Thymus (tissue), 11 donors: Measurements from ENCODE around the gene MYCBP. TPM values are rescaled to one million over a fixed set of nuclear protein-coding genes. Genes with fewer than 3 reads are reported as not detected.

Experiments
- DNase-seq, 9 donors: peaks; one replicate each; pipeline ENCODE4 v3.0.0-alpha.2; 2013; ENCODE audit warnings: low spot score in 9 of 9, low read depth in 6 of 9, missing footprints in 1 of 9
- H3K27ac ChIP-seq, 2 donors: one replicate each; pipeline ENCODE4 v1.5.1; 2013; ENCODE audit warnings: control low read depth in 1 of 2, low read depth in 1 of 2, low read length in 1 of 2, mild to moderate bottlenecking in 1 of 2, moderate library complexity in 1 of 2
- H3K27me3 ChIP-seq, 2 donors: one replicate each; pipeline ENCODE4 v1.5.1; 2013; ENCODE audit warnings: low read length in 1 of 2; ENCODE audit not compliant: control insufficient read depth in 2 of 2, insufficient read depth in 1 of 2
- H3K36me3 ChIP-seq, 2 donors: one replicate each; pipeline ENCODE4 v1.5.1; 2013; ENCODE audit warnings: low read length in 1 of 2, mild to moderate bottlenecking in 1 of 2, moderate library complexity in 1 of 2; ENCODE audit not compliant: control insufficient read depth in 2 of 2, insufficient read depth in 2 of 2
- H3K4me1 ChIP-seq, 2 donors: one replicate each; pipeline ENCODE4 v1.5.1; 2013; ENCODE audit warnings: low read length in 2 of 2; ENCODE audit not compliant: control insufficient read depth in 2 of 2, insufficient read depth in 2 of 2
- H3K4me3 ChIP-seq, 2 donors: one replicate each; pipeline ENCODE4 v1.5.1; 2013; ENCODE audit warnings: low read length in 2 of 2, control low read depth in 1 of 2, mild to moderate bottlenecking in 1 of 2
- H3K9me3 ChIP-seq, 2 donors: one replicate each; pipeline ENCODE4 v1.5.1; 2013; ENCODE audit warnings: low read length in 1 of 2, mild to moderate bottlenecking in 1 of 2; ENCODE audit not compliant: control insufficient read depth in 2 of 2, insufficient read depth in 1 of 2
- WGBS: extraction: QIAGEN DNeasy Blood & Tissue Kit; methylation state at CpG from one replicate; pipeline ENCODE4 v1.1.7; 2013; 5-methylcytosine and 5-hydroxymethylcytosine counted together
- polyA plus RNA-seq: library from polyadenylated mRNA; stranded (reverse); fragments of 200-250 nt; gene quantifications from one replicate; pipeline ENCODE4 v1.2.3, GENCODE V29; 2013
- total RNA-seq: library from RNA; stranded (reverse); fragments of 120-200 nt; gene quantifications from one replicate; pipeline ENCODE4 v1.2.4, GENCODE V29; 2013
- donor health status: healthy.

The MYCBP gene
- total and polyA plus RNA-seq, 2 donors: 15.6 to 21.2 TPM

GRCh38 chr1:38908821-38909220 lies 35.7 kb upstream of the MYCBP start:
- Histone ChIP-seq H3K36me3 (no peaks in the 10 kb centered on the region), H3K9me3 (peaks cover 0 to 5% of the 10 kb centered on the region in 2 donors), H3K27ac (no peak overlapping the region), H3K4me3 (no peak overlapping the region), H3K4me1 (no peaks in the 10 kb centered on the region), H3K27me3 (no peaks in the 10 kb centered on the region)
- no peak for DNase-seq
- WGBS: 91% methylated on average over 13 of the region's 13 CpGs

DNA sequence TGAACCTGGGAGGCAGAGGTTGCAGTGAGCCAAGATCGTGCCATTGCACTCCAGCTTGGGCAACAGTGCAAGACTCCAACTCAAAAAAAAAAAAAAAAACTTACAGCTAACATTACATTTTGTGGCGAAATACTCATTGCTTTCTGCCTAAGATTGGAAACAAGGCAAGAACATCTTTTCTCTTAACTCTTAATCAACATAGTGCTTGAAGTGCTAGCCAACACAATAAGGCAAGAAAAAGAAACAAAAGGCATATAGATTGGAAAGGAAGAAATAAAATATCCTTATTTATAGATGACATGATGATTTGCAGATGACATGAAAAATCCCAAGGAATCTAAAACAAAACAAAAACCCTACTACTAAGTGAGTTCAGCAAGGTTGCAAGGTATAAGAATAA lies 32.8 kb upstream of the MYCBP start:
- Histone ChIP-seq H3K36me3 (no peaks in the 10 kb centered on the region), H3K4me3 (no peak overlapping the region), H3K9me3 (peaks cover 0 to 5% of the 10 kb centered on the region in 2 donors), H3K27ac (no peak overlapping the region), H3K27me3 (no peaks in the 10 kb centered on the region), H3K4me1 (no peaks in the 10 kb centered on the region)
- no peak for DNase-seq
- 74% methylated on average over 2 of the region's 2 CpGs for WGBS

DNA sequence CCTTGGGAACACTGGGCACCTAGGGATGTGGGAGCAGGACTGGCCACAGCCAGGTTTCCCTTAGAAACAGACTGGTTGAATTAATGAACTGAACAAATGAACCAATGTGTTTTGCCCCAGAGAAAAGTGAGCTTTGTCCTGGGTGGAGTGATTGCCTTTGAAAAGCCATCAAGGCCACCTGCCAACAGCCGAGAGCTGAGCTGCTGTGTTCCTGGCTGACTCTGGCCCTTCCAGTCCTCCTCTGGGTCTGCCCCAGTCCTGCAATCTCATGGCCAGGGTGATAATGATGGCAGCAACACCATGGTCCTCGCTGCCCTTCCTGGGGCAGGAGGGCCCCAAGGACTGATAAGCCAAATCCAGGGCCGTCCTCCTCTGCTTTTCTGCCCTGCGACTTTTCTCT lies 26.4 kb upstream of the MYCBP start:
- Histone ChIP-seq H3K4me1 (no peaks in the 10 kb centered on the region), H3K27me3 (no peaks in the 10 kb centered on the region), H3K4me3 (no peak overlapping the region), H3K9me3 (no peaks in the 10 kb centered on the region), H3K36me3 (no peaks in the 10 kb centered on the region), H3K27ac (no peak overlapping the region)
- no peak for DNase-seq
- WGBS: 92% methylated on average over 4 of the region's 4 CpGs

DNA sequence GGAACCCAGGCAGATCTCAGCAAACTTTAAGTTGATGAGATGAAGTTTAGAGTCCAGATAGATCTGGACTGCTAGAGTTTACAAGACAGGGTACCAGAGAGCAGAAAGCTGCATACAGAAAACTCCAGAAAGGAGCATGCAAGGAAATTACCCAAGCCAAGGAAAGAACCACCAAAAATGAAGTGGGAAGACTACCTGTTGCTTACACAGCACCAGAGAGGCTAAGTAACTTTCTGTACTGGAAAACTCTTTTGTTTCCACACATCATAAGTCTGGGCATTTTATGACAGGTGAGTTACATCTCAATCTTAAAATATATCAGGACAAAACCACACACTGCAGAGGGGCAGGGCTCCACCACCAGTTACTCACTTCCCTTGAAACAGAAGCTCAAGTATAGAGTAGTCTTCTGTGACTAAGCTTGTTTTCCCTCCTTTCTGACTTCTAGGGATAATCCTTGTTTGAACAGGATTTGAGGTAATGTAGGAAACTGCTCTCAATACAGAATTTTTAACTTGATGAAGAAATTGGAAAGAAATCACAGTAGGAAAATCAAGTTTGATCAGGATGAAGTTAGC lies 25.6 kb upstream of the MYCBP start:
- Histone ChIP-seq H3K4me3 (no peak overlapping the region), H3K9me3 (no peaks in the 10 kb centered on the region), H3K27ac (no peak overlapping the region), H3K4me1 (no peaks in the 10 kb centered on the region), H3K36me3 (no peaks in the 10 kb centered on the region), H3K27me3 (no peaks in the 10 kb centered on the region)
- no peak for DNase-seq

- H3K27me3 ChIP-seq: no peaks in the 10 kb centered on the region
- 97% methylated on average over 2 of the region's 2 CpGs for WGBS
- no peaks in the 10 kb centered on the region for H3K36me3 ChIP-seq
- no peak overlapping the region for H3K27ac ChIP-seq
- H3K4me3 ChIP-seq: no peak overlapping the region
- H3K9me3 ChIP-seq: no peaks in the 10 kb centered on the region
- H3K4me1 ChIP-seq: no peaks in the 10 kb centered on the region
- DNase-seq: no peak
Observed at GRCh38 chr1:38896169-38896568, 23.0 kb upstream of the MYCBP start.

DNA sequence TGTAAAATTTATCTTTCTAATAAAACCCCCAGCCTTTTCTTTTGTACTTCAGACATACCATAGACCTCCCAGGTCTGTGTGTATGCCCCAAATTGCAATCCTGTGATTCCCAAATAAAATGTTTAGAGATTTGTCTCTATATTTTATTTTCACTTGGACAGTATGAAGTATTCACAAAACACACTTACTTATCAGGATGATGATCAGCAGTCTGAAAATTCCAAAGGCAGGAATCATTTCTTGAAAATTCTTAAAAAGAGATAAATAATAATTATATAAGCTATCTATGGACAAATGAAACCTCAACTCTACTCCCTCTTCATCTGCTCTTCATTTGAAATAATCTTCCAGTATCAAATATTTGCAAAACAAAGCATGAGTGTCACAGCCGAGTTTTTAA lies 19.8 kb upstream of the MYCBP start:
- Histone ChIP-seq H3K4me3 (no peak overlapping the region), H3K27me3 (no peaks in the 10 kb centered on the region), H3K4me1 (no peaks in the 10 kb centered on the region), H3K36me3 (no peaks in the 10 kb centered on the region), H3K27ac (no peak overlapping the region), H3K9me3 (no peaks in the 10 kb centered on the region)
- 96% methylated on average over 1 of the region's 1 CpG for WGBS
- DNase-seq: no peak

GRCh38 chr1:38891753-38892152 lies 18.6 kb upstream of the MYCBP start:
- H3K27me3 ChIP-seq: no peaks in the 10 kb centered on the region
- H3K36me3 ChIP-seq: no peaks in the 10 kb centered on the region
- H3K27ac ChIP-seq: no peak overlapping the region
- H3K4me1 ChIP-seq: no peaks in the 10 kb centered on the region
- no peak overlapping the region for H3K4me3 ChIP-seq
- no peaks in the 10 kb centered on the region for H3K9me3 ChIP-seq
- no peak for DNase-seq
- 98% methylated on average over 1 of the region's 1 CpG for WGBS

GRCh38 chr1:38889589-38889988 lies 16.4 kb upstream of the MYCBP start:
- 74% methylated on average over 5 of the region's 5 CpGs for WGBS
- Histone ChIP-seq H3K27ac (no peak overlapping the region), H3K4me3 (no peak overlapping the region), H3K36me3 (no peaks in the 10 kb centered on the region), H3K9me3 (no peaks in the 10 kb centered on the region), H3K27me3 (no peaks in the 10 kb centered on the region), H3K4me1 (no peaks in the 10 kb centered on the region)
- no peak for DNase-seq

DNA sequence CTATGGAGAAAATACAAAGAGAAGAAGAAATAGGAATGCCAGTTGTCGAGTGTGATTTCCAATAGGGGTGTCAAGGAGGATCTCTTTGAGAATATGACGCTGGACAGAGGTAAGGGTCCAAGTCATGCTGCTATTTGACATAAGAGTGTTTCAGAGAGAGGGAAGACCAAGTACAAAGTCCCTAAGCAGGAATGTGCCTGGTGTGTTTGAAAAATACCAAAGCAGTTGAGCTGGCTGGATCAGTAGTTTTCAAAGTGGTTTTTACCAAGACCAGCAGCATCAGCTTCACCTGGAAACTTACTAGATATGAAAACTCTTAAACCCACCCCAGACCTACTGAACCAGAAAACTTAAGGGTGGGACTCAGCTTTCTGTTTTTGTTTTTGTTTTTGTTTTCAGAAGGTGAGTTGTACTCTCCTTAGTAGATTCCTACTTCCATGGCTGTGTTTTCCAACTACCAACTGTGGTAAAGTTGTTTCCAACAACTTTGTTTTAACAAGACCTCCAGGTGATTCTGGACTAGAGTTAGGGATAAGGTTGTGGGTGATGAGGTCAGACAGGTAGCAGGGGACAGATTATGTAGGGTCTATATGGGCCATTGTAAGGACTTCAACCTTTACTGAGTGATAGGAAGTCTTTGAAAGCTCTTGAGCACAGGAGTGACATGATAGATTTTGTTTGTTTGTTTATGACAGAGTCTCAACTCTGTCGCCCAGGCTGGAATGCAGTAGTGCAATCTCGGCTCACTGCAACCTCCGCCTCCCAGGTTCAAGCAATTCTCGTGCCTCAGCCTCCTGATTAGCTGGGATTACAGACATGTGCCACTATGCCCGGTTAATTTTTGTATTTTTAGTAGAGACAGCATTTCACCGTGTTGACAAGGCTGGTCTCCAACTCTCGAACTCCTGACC lies 15.5 kb upstream of the MYCBP start:
- WGBS: 95% methylated on average over 9 of the region's 9 CpGs
- Histone ChIP-seq H3K36me3 (no peaks in the 10 kb centered on the region), H3K27me3 (no peaks in the 10 kb centered on the region), H3K4me3 (no peak overlapping the region), H3K4me1 (no peaks in the 10 kb centered on the region), H3K27ac (no peak overlapping the region), H3K9me3 (no peaks in the 10 kb centered on the region)
- DNase-seq: no peak
